Measurements from ENCODE around the gene EPB41. TPM values are rescaled to one million over a fixed set of nuclear protein-coding genes. Genes with fewer than 3 reads are reported as not detected.

The EPB41 gene
- total and polyA plus RNA-seq, 2 of the 8 experiments (the other 6 are each of a cell fraction or from before 2014, with no cell fraction given) = 36.7 to 109 TPM

- TF ChIP-seq MAX (IDR thresholded peaks at IDR 0.05) (no peak), KDM5A (IDR thresholded peaks at IDR 0.05; ENCODE audit: low read length) (no peak)
Observed at GRCh38 chr1:28965271-28965870, 51.0 kb downstream of the EPB41 start (continued).
